Adrenal gland (tissue), 12 donors: ENCODE results near the gene HIP1. TPM values are rescaled to one million over a fixed set of nuclear protein-coding genes. Genes with fewer than 3 reads are reported as not detected.

Experiments
- DNase-seq, 7 donors: peaks; one replicate each; pipeline ENCODE4 v3.0.0-alpha.2; 2019 to 2020
- H3K27ac ChIP-seq, 5 donors: fragments of 200-600 bp; sonication (generic) in 4 of 5; 1 replicate in 3 of 5; 2 replicates in 2 of 5; pipeline versions ENCODE4 v1.5.1 to v1.8.0; 2016 to 2020; ENCODE audit warnings: mild to moderate bottlenecking in 1 of 5
- H3K27me3 ChIP-seq: fragments of 200-600 bp; 2 replicates; pipeline ENCODE4 v1.8.0; 2021
- H3K36me3 ChIP-seq, 2 donors: fragments of 200-600 bp; replicated peaks in 1 of 2; 1 replicate in 1 of 2; 2 replicates in 1 of 2; pipeline versions ENCODE4 v1.5.1 to v1.8.0; 2018 to 2022
- H3K4me1 ChIP-seq, 2 donors: fragments of 200-600 bp; replicated peaks in 1 of 2; 1 replicate in 1 of 2; 2 replicates in 1 of 2; pipeline versions ENCODE4 v1.5.1 to v1.8.0; 2018 to 2021
- H3K4me3 ChIP-seq, 4 donors: fragments of 200-600 bp; sonication (generic) in 3 of 4; one replicate each; pipeline ENCODE4 v1.5.1; 2016 to 2018
- H3K9me3 ChIP-seq, 3 donors: fragments of 200-600 bp; sonication (generic) in 1 of 3; replicated peaks in 1 of 3; 1 replicate in 2 of 3; 2 replicates in 1 of 3; pipeline versions ENCODE4 v1.5.1 to v1.8.0; 2016 to 2021
- POLR2A ChIP-seq, 2 donors: fragments of 450-650 bp; IDR thresholded peaks; one replicate each; pipeline ENCODE4 v1.6.1; 2017; ENCODE audit warnings: antibody characterized with exemption in 2 of 2, mild to moderate bottlenecking in 2 of 2, moderate library complexity in 1 of 2
- WGBS, 4 donors: extraction: QIAGEN DNeasy Blood & Tissue Kit in 2 of 4; methylation state at CpG; one replicate each; pipeline versions ENCODE4 v1.1.5 to v1.1.7; 2013 to 2017; 5-methylcytosine and 5-hydroxymethylcytosine counted together
- intact Hi-C, 2 donors: fragments of 100-400 bp; cut with DNase I; formaldehyde crosslinking; loops; one replicate each; pipeline versions ENCODE4 v1.14.1 to v1.15.0; 2022 to 2023
- polyA plus RNA-seq, 3 donors: library from polyadenylated mRNA; stranded (reverse); fragments of 200-250 nt in 2 of 3; fragments of 350-450 nt in 1 of 3; fragmentation: Illumina TruSeq in 1 of 3; extraction: RNeasy Lipid Tissue Mini Kit (QIAGEN cat#74804) in 1 of 3; gene quantifications; one replicate each; pipeline ENCODE4 v1.2.3, GENCODE V29; 2013 to 2014
- total RNA-seq, 9 donors: library from RNA; depleted of rRNA in 4 of 9; stranded (reverse); fragments of >200 nt in 4 of 9; fragments of 120-200 nt in 1 of 9; fragmentation: NEBNext Ultra II Directional in 1 of 9; extraction: Animal tissue kit (Norgen Biotek cat#: 25700) in 1 of 9; gene quantifications; one replicate each; pipeline versions ENCODE4 v1.1.0 to v1.2.4, GENCODE V29; 2013 to 2023
- TF ChIP-seq, protein P1 (sequence below), 6 experiments: fragments of 450-650 bp in 4 of 6; fragments of 200-600 bp in 2 of 6; sonication (generic) in 1 of 6; IDR thresholded peaks; 1 replicate in 5 of 6; 2 replicates in 1 of 6; pipeline versions ENCODE4 v1.5.1 to v1.8.0; 2016 to 2021; ENCODE audit warnings: antibody characterized with exemption in 6 of 6, mild to moderate bottlenecking in 2 of 6, moderate library complexity in 1 of 6
- donor health status: healthy with polysubstance abuse.
- donor health status: Bipolar disorder and iron deficiency.
- donor health status: DM: yes; HTN: yes; CAD: no.
- donor health status: DM: no; HTN: no; CAD: no.
- donor health status: DM: no; HTN: no; CAD: no.
- donor health status: DM: yes; HTN: yes; CAD: no.

Gene HIP1
- total and polyA plus RNA-seq, 12 donors, result 5.9 to 48.9 (median 32.8) TPM

DNA sequence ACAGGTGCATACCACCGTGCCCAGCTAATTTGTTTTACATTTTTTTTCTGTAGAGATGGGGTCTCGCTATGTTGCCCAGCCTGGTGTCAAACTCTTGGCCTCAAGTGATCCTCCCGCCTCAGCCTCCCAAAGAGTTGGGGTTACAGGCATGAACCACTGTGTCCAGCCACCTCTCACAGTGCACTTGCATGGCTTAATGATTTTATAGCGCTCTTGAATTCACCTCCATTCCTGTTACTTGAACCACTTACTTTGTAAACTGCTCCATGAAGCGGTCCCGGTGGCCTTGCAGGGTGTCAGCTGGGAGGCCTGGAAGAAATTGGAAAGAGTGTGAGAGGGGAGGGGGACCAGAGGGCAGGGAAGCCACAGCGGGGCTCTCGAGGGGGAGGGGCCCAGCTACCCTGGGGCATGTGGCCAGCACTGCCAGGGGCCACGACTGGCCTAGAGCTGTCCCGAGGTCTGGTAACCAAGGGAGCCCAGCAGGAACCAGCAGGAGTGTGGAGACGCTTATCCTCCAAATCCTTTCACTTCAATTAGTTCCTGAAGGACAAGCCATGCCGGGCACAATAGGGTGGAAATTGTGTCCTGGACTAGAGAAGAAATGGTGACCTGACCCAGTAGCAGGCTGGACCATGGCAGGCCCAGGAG, 170.7 kb downstream of the HIP1 start:
- intact Hi-C loops, result no loop called here
- Histone ChIP-seq H3K36me3 (peaks cover 0 to 40% of the 10 kb centered on the region in 2 donors), H3K27ac (no peak overlapping the region), H3K9me3 (no peaks in the 10 kb centered on the region), H3K27me3 (no peaks in the 10 kb centered on the region), H3K4me1 (peaks cover 0 to 12% of the 10 kb centered on the region in 2 donors), H3K4me3 (no peak overlapping the region)
- no peak for DNase-seq
- no peak for TF ChIP-seq POLR2A (IDR thresholded peaks at IDR 0.05)
- TF ChIP-seq, protein P1, sequence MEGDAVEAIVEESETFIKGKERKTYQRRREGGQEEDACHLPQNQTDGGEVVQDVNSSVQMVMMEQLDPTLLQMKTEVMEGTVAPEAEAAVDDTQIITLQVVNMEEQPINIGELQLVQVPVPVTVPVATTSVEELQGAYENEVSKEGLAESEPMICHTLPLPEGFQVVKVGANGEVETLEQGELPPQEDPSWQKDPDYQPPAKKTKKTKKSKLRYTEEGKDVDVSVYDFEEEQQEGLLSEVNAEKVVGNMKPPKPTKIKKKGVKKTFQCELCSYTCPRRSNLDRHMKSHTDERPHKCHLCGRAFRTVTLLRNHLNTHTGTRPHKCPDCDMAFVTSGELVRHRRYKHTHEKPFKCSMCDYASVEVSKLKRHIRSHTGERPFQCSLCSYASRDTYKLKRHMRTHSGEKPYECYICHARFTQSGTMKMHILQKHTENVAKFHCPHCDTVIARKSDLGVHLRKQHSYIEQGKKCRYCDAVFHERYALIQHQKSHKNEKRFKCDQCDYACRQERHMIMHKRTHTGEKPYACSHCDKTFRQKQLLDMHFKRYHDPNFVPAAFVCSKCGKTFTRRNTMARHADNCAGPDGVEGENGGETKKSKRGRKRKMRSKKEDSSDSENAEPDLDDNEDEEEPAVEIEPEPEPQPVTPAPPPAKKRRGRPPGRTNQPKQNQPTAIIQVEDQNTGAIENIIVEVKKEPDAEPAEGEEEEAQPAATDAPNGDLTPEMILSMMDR (IDR thresholded peaks at IDR 0.05), result no peak
- WGBS, 4 donors, result 92 to 97% (median 95%) methylated on average over 10 to 12 of the region's 12 CpGs

DNA sequence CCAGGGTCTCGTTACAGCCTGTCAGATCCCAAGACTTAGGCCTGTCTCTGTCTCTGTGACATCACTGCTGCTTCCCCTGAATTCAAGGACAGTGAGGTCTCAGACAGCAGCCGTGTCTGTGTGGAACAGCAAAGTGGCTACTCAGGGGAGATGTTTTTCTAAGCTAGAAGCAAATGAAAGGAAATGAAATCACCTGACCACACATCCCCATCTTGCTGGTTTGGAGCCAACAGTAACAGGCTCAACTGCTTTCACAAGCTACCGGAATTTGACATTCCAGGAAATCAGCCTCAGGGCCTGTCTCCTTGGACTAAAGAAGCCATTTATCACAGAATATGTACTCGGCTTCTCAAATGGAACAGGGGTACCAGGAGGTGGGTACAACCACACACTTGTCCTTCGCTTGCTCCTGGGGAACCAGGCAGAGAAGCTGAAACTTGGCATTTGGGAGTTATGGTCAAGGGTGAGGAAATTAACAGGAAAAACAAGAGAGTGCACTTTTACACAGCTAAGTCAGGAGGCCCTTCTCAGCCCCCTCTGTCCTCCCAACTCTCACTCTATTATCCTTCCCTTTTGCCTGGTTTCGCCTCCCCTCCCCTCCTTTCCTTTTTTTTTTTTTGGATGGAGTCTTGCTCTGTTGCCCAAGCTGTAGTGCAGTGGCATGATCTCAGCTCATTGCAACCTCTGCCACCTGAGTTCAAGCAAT, 173.5 kb downstream of the HIP1 start:
- H3K4me1 ChIP-seq, result peaks cover 0 to 12% of the 10 kb centered on the region in 2 donors
- H3K36me3 ChIP-seq, result peaks cover 0 to 58% of the 10 kb centered on the region in 2 donors
- no peak overlapping the region for H3K4me3 ChIP-seq
- WGBS, 4 donors, result 44 to 48% (median 45%) methylated on average over 6 of the region's 6 CpGs
- TF ChIP-seq, protein P1 (IDR thresholded peaks at IDR 0.05), result no peak
- no peak for TF ChIP-seq POLR2A (IDR thresholded peaks at IDR 0.05)
- DNase-seq, result peak; percentile 28 to 78 (median 42)
- intact Hi-C loops, result no loop called here
- H3K27me3 ChIP-seq, result no peaks in the 10 kb centered on the region
- H3K9me3 ChIP-seq, result no peaks in the 10 kb centered on the region
- peak overlapping the region in 2 of 5 donors; percentile 32 to 61 for H3K27ac ChIP-seq

DNA sequence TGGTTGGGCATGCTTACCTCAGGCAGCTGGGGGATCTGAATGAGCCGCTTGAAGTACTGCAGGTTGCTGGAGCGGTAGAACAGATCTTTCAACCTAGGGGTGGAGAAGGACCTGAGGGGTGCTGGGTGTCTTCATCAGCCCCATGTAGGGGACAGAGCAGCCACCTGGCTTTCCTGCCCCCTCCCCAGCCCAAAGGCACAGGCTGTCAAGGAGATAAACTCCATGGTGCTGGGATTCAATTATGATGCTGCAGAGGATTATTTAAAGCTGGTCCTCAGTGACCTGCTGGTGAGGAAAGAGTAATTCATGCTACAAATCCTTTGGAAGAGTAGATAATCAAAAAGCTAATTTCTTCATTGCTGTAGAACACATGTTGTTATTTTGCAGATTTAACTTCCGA, 175.6 kb downstream of the HIP1 start:
- intact Hi-C loops, result no loop called here
- TF ChIP-seq POLR2A (IDR thresholded peaks at IDR 0.05), result no peak
- TF ChIP-seq, protein P1 (IDR thresholded peaks at IDR 0.05), result no peak
- H3K4me1 ChIP-seq, result peaks cover 0 to 12% of the 10 kb centered on the region in 2 donors
- H3K27me3 ChIP-seq, result no peaks in the 10 kb centered on the region
- H3K4me3 ChIP-seq, result no peak overlapping the region
- no peak for DNase-seq
- no peaks in the 10 kb centered on the region for H3K9me3 ChIP-seq
- no peak overlapping the region for H3K27ac ChIP-seq
- 91 to 100% (median 93%) methylated on average over 1 to 3 of the region's 3 CpGs for WGBS, 4 donors
- H3K36me3 ChIP-seq, result peaks cover 0 to 72% of the 10 kb centered on the region in 2 donors

DNA sequence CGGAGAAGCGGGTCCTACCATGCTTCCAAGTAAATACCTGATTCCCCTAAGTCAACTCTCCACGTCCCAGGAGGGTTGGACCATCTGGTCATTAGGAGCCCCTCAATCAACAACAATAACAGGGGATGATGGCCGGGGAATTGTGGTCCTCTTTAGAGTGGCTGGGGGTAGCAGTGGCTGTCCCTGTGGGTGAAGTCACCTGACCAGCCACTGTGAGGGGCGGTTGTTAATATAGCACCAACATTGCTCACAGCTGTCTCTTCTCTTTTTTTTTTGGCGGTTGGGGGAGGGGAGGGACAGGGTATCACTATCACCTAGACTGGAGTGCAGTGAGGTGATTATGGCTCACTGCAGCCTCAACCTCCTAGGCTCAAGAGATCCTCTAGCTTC, 178.8 kb downstream of the HIP1 start:
- intact Hi-C loops, result loop anchor here in 1 of 2 donors (10.0 kb wide), 1 partner anchor 205 kb away; no protein-coding TSS in a partner anchor
- 93 to 96% (median 94%) methylated on average over 3 to 6 of the region's 6 CpGs for WGBS, 4 donors

More for the DNA sequence above, 178.8 kb downstream of the HIP1 start:
- Histone ChIP-seq H3K4me3 (no peak overlapping the region), H3K4me1 (peaks cover 0 to 3% of the 10 kb centered on the region in 2 donors), H3K36me3 (peaks cover 0 to 86% of the 10 kb centered on the region in 2 donors), H3K27me3 (no peaks in the 10 kb centered on the region), H3K27ac (no peak overlapping the region), H3K9me3 (no peaks in the 10 kb centered on the region)
- no peak for TF ChIP-seq POLR2A (IDR thresholded peaks at IDR 0.05)
- TF ChIP-seq, protein P1 (IDR thresholded peaks at IDR 0.05), result no peak
- DNase-seq, result no peak
